HCT116 (cell line): ENCODE data around the gene NFKB2. TPM values are rescaled to one million over a fixed set of nuclear protein-coding genes. Genes with fewer than 3 reads are reported as not detected.

Experiments used
- ATAC-seq: fragments of 200-7000 bp; cut with Tn5 transposase; 2 replicates; pipeline ENCODE4 v1.9.1; 2020; ENCODE audit warnings: mild to moderate bottlenecking, moderate library complexity
- BruUV-seq: library from RNA; stranded (reverse); fragments of 400-500 nt; replicated peaks from 2 replicates; lab custom pipeline; 2021; lab: Mats Ljungman, UMichigan
- CTCF ChIA-PET: fragments of 300-600 bp; sonication (Branson Sonifier 250); formaldehyde crosslinking; loops from one replicate; lab custom pipeline; 2021; ENCODE audit warnings: antibody characterized with exemption; lab: Charles Lee
- POLR2A ChIA-PET: fragments of 300-600, 350-600 bp; sonication (Branson Sonifier 250); formaldehyde crosslinking; loops from one replicate; lab custom pipeline; 2021; ENCODE audit warnings: antibody characterized with exemption; lab: Charles Lee
- RAD21 ChIA-PET, 2 experiments: fragments of 300-600 bp; sonication (Branson Sonifier 250); formaldehyde crosslinking; loops; one replicate each; lab custom pipeline; 2023; ENCODE audit warnings: low total read pairs in 2 of 2; ENCODE audit not compliant: uncharacterized antibody in 2 of 2, unreplicated experiment in 2 of 2, low non-redundant PET in 1 of 2; lab: Charles Lee
- DNase-seq: peaks from one replicate; pipeline ENCODE4 v3.0.0-alpha.2; 2010; ENCODE audit warnings: low read depth, low spot score
- H2AFZ ChIP-seq: fragments of 200-600 bp; shearing (Covaris generic), sonication (generic); 2 replicates; pipeline ENCODE4 v1.6.1; 2017; ENCODE audit warnings: low read depth, mixed run types, mixed read lengths, antibody characterized with exemption, low read length; ENCODE audit not compliant: poor library complexity, severe bottlenecking
- H3K27ac ChIP-seq: 2 replicates; pipeline ENCODE4 v1.5.1; 2012; ENCODE audit warnings: low read depth, low read length
- H3K27me3 ChIP-seq: fragments of 200-600 bp; sonication (generic); 2 replicates; pipeline ENCODE4 v1.6.1; 2016; ENCODE audit warnings: mixed run types, low read length, mixed read lengths; ENCODE audit not compliant: insufficient read depth
- H3K36me3 ChIP-seq, 2 experiments: fragments of 200-500 bp in 1 of 2; fragments of 200-600 bp in 1 of 2; sonication (Bioruptor generic) in 1 of 2; sonication (generic) in 1 of 2; 2 replicates each; pipeline versions ENCODE4 v1.5.1 to v1.6.1; 2014 to 2016; ENCODE audit warnings: low read length in 2 of 2, inconsistent platforms in 1 of 2, mixed read lengths in 1 of 2, mixed run types in 1 of 2; ENCODE audit not compliant: insufficient read depth in 2 of 2, control insufficient read depth in 1 of 2
- H3K4me1 ChIP-seq, 2 experiments: fragments of 200-600 bp in 1 of 2; sonication (generic) in 1 of 2; 2 replicates each; pipeline versions ENCODE4 v1.5.1 to v1.6.1; 2012 to 2017; ENCODE audit warnings: low read length in 2 of 2, inconsistent platforms in 1 of 2, mild to moderate bottlenecking in 1 of 2, mixed read lengths in 1 of 2, mixed run types in 1 of 2, moderate library complexity in 1 of 2; ENCODE audit not compliant: insufficient read depth in 2 of 2, control insufficient read depth in 1 of 2
- H3K4me2 ChIP-seq: fragments of 200-600 bp; sonication (generic); 2 replicates; pipeline ENCODE4 v1.6.1; 2017; ENCODE audit warnings: mixed run types, low read length, mixed read lengths
- H3K4me3 ChIP-seq, 2 experiments: fragments of 200-600 bp in 1 of 2; sonication (generic) in 1 of 2; replicated peaks in 1 of 2; 2 replicates each; pipeline ENCODE4 v1.5.1; 2011 to 2016; ENCODE audit warnings: low read length in 2 of 2, control low read depth in 1 of 2, low read depth in 1 of 2, mild to moderate bottlenecking in 1 of 2, mixed read lengths in 1 of 2, mixed run types in 1 of 2
- H3K79me2 ChIP-seq: fragments of 200-600 bp; sonication (generic); 2 replicates; pipeline ENCODE4 v1.6.1; 2017; ENCODE audit warnings: mild to moderate bottlenecking, mixed run types, low read length, moderate library complexity, mixed read lengths; ENCODE audit not compliant: insufficient read depth
- H3K9ac ChIP-seq: fragments of 200-600 bp; sonication (generic); 2 replicates; pipeline ENCODE4 v1.6.1; 2016; ENCODE audit warnings: low read length, mixed read lengths
- H3K9me2 ChIP-seq: fragments of 200-600 bp; sonication (generic), shearing (Covaris generic); 2 replicates; pipeline ENCODE4 v1.6.1; 2017; ENCODE audit warnings: mixed run types, mild to moderate bottlenecking, moderate library complexity; ENCODE audit not compliant: insufficient read depth
- H3K9me3 ChIP-seq, 2 experiments: fragments of 200-500 bp in 1 of 2; fragments of 200-600 bp in 1 of 2; sonication (Bioruptor generic) in 1 of 2; sonication (generic) in 1 of 2; 2 replicates each; pipeline ENCODE4 v1.6.1; 2014 to 2017; ENCODE audit warnings: low read length in 2 of 2, mixed read lengths in 2 of 2, inconsistent platforms in 1 of 2, low read depth in 1 of 2, mild to moderate bottlenecking in 1 of 2, mixed run types in 1 of 2, moderate library complexity in 1 of 2; ENCODE audit not compliant: control insufficient read depth in 1 of 2, insufficient read depth in 1 of 2
- H4K20me1 ChIP-seq: fragments of 200-600 bp; sonication (generic), shearing (Covaris generic); 2 replicates; pipeline ENCODE4 v1.6.1; 2017; ENCODE audit warnings: mixed run types, mild to moderate bottlenecking, moderate library complexity; ENCODE audit not compliant: insufficient read depth
- CBX3 ChIP-seq: IDR thresholded peaks from 2 replicates; pipeline ENCODE4 v1.6.1; 2012; ENCODE audit warnings: low read depth
- CEBPB ChIP-seq: IDR thresholded peaks from 2 replicates; pipeline ENCODE4 v1.6.1; 2012; ENCODE audit warnings: low read depth
- CTCF ChIP-seq, 3 experiments: fragments of 200-600 bp in 1 of 3; sonication (generic) in 1 of 3; IDR thresholded peaks in 2 of 3; conservative IDR thresholded peaks in 1 of 3; 2 replicates each; pipeline ENCODE4 v1.5.1; 2012 to 2017; ENCODE audit warnings: low read depth in 2 of 3, low read length in 2 of 3, antibody characterized with exemption in 1 of 3, borderline replicate concordance in 1 of 3, control low read depth in 1 of 3, mild to moderate bottlenecking in 1 of 3, mixed read lengths in 1 of 3, mixed run types in 1 of 3, moderate library complexity in 1 of 3; ENCODE audit not compliant: insufficient read depth in 1 of 3
- EGR1 ChIP-seq: IDR thresholded peaks from 2 replicates; pipeline ENCODE4 v1.6.1; 2012; ENCODE audit warnings: low read depth
- EZH2phosphoT487 ChIP-seq: fragments of 200-600 bp; IDR thresholded peaks from 2 replicates; pipeline ENCODE4 v1.6.1; 2018; ENCODE audit warnings: antibody characterized with exemption, borderline replicate concordance
- FOSL1 ChIP-seq: IDR thresholded peaks from 2 replicates; pipeline ENCODE4 v1.6.1; 2012; ENCODE audit warnings: low read depth
- JUND ChIP-seq: IDR thresholded peaks from 2 replicates; pipeline ENCODE4 v1.6.1; 2012
- MAX ChIP-seq: IDR thresholded peaks from 2 replicates; pipeline ENCODE4 v1.6.1; 2012
- POLR2A ChIP-seq: IDR thresholded peaks from 2 replicates; pipeline ENCODE4 v1.7.0; 2011; ENCODE audit warnings: borderline replicate concordance; ENCODE audit not compliant: insufficient read depth, insufficient read length; ENCODE audit errors: extremely low read depth
- POLR2AphosphoS5 ChIP-seq: IDR thresholded peaks from 2 replicates; pipeline ENCODE4 v1.6.1; 2011; ENCODE audit warnings: mild to moderate bottlenecking, low read depth, low read length, moderate library complexity
- REST ChIP-seq: IDR thresholded peaks from 2 replicates; pipeline ENCODE4 v1.6.1; 2012; ENCODE audit warnings: low read depth
- SIN3A ChIP-seq: IDR thresholded peaks from 2 replicates; pipeline ENCODE4 v1.6.1; 2012; ENCODE audit warnings: low read depth
- SRF ChIP-seq: IDR thresholded peaks from 2 replicates; pipeline ENCODE4 v1.6.1; 2012; ENCODE audit warnings: low read depth
- TCF7L2 ChIP-seq: IDR thresholded peaks from 2 replicates; pipeline ENCODE4 v1.7.0; 2011; ENCODE audit warnings: borderline replicate concordance, inconsistent platforms; ENCODE audit not compliant: insufficient read depth, insufficient read length; ENCODE audit errors: extremely low read depth
- ZBTB33 ChIP-seq: IDR thresholded peaks from 2 replicates; pipeline ENCODE4 v1.6.1; 2011; ENCODE audit warnings: mild to moderate bottlenecking, low read length, moderate library complexity; ENCODE audit not compliant: insufficient replicate concordance; ENCODE audit errors: extremely low read depth
- ZNF274 ChIP-seq: fragments of 200-500 bp; sonication (Bioruptor generic); IDR thresholded peaks from 2 replicates; pipeline ENCODE4 v1.6.1; 2014; ENCODE audit warnings: mild to moderate bottlenecking, low read depth, low read length, inconsistent platforms
- intact Hi-C: fragments of 100-400 bp; cut with micrococcal nuclease; formaldehyde crosslinking; loops from 2 replicates; pipeline ENCODE4 v1.10.0; 2022
- total RNA-seq: library from RNA; stranded (reverse); gene quantifications from one replicate; pipeline ENCODE4 v1.2.1, GENCODE V29; 2021; ENCODE audit not compliant: unreplicated experiment

The NFKB2 gene
- total RNA-seq, 1 experiment from 2014 or later = 115 TPM

- Histone ChIP-seq H3K27me3 (no peaks in the 10 kb centered on the region), H3K79me2 (no peaks in the 10 kb centered on the region), H4K20me1 (no peaks in the 10 kb centered on the region), H3K36me3 (peaks cover 4 to 11% of the 10 kb centered on the region in 2 experiments; a peak in 2 of 4 replicates), H3K4me3 (no peak overlapping the region), H3K4me1 (peaks cover 21 to 50% of the 10 kb centered on the region in 2 experiments), H3K9ac (no peak overlapping the region), H3K4me2 (no peak overlapping the region), H3K27ac (no peak overlapping the region), H2AFZ (no peak overlapping the region), H3K9me2 (no peaks in the 10 kb centered on the region), H3K9me3 (no peaks in the 10 kb centered on the region)
- POLR2A ChIA-PET = interaction anchor here (3.2 kb wide), 1 partner anchor 9 kb away, joined by 14 read pairs; the partner anchor contains the start of gene NFKB2
- BruUV-seq = no TSS peak
- ATAC-seq = no peak
- RAD21 ChIA-PET = no interaction called here
- no peak for DNase-seq
- intact Hi-C loops = no loop called here
- no peak for TF ChIP-seq SRF
- TF ChIP-seq EZH2phosphoT487 = no peak
- no peak for TF ChIP-seq FOSL1
- no peak for TF ChIP-seq REST
- TF ChIP-seq TCF7L2 = no peak
- TF ChIP-seq ZBTB33 = no peak
- TF ChIP-seq CTCF (IDR thresholded peaks at IDR 0.05 in 2 of 3, conservative IDR thresholded peaks at IDR 0.05 in 1 of 3; ENCODE audit: borderline replicate concordance in 1 of 3, insufficient read depth in 1 of 3, low read depth in 2 of 3, low read length in 2 of 3) = no peak
- TF ChIP-seq POLR2A = no peak
- no peak for TF ChIP-seq MAX
- no peak for TF ChIP-seq JUND
- no peak for TF ChIP-seq CEBPB
- no peak for TF ChIP-seq CBX3
- no peak for TF ChIP-seq POLR2AphosphoS5
- TF ChIP-seq ZNF274 = no peak
- TF ChIP-seq EGR1 = no peak
- TF ChIP-seq SIN3A = no peak
- CTCF ChIA-PET = interaction anchor here (0.9 to 3.5 kb wide), 7 partner anchors 10 to 236 kb away, joined by 3 to 41 read pairs (median 9); partner anchors contain the start of genes FBXL15 and NFKB2
These were observed 9.6 kb downstream of the NFKB2 start for GRCh38 chr10:102405108-102405571.
